Left kidney (tissue), 8 donors: ENCODE measurements around the gene PLD2. TPM values are rescaled to one million over a fixed set of nuclear protein-coding genes. Genes with fewer than 3 reads are reported as not detected.

Experiments
- DNase-seq: peaks from one replicate; pipeline ENCODE4 v3.0.0-alpha.2; 2013
- long read RNA-seq, 8 donors: transcript quantifications; one replicate each; lab custom pipeline, GENCODE V29; 2026
- polyA plus RNA-seq: library from polyadenylated mRNA; unstranded; fragments of 120-200 nt; gene quantifications from one replicate; pipeline ENCODE4 v1.2.1, GENCODE V29; 2013; ENCODE audit not compliant: insufficient read length

PLD2 gene, protein sequence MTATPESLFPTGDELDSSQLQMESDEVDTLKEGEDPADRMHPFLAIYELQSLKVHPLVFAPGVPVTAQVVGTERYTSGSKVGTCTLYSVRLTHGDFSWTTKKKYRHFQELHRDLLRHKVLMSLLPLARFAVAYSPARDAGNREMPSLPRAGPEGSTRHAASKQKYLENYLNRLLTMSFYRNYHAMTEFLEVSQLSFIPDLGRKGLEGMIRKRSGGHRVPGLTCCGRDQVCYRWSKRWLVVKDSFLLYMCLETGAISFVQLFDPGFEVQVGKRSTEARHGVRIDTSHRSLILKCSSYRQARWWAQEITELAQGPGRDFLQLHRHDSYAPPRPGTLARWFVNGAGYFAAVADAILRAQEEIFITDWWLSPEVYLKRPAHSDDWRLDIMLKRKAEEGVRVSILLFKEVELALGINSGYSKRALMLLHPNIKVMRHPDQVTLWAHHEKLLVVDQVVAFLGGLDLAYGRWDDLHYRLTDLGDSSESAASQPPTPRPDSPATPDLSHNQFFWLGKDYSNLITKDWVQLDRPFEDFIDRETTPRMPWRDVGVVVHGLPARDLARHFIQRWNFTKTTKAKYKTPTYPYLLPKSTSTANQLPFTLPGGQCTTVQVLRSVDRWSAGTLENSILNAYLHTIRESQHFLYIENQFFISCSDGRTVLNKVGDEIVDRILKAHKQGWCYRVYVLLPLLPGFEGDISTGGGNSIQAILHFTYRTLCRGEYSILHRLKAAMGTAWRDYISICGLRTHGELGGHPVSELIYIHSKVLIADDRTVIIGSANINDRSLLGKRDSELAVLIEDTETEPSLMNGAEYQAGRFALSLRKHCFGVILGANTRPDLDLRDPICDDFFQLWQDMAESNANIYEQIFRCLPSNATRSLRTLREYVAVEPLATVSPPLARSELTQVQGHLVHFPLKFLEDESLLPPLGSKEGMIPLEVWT
- polyA plus RNA-seq, result 44.5 TPM
- long read RNA-seq, donor 1, partial matches to known transcripts, result 0 of 5 reads
- long read RNA-seq, donor 1, other reads (novel, unspliced or antisense), result 0 of 5 reads
- long read RNA-seq, donor 2, partial matches to known transcripts, result 0 of 3 reads
- long read RNA-seq, donor 2, other reads (novel, unspliced or antisense), result 0 of 3 reads
- long read RNA-seq, donor 3, partial matches to known transcripts, result 0 of 5 reads
- long read RNA-seq, donor 3, other reads (novel, unspliced or antisense), result 0 of 5 reads
- long read RNA-seq, donor 4, result 0 reads
- long read RNA-seq, donor 5, partial matches to known transcripts, result 0 of 4 reads
- long read RNA-seq, donor 5, other reads (novel, unspliced or antisense), result 0 of 4 reads
- long read RNA-seq, donor 6, partial matches to known transcripts, result 0 of 3 reads
- long read RNA-seq, donor 6, other reads (novel, unspliced or antisense), result 0 of 3 reads
- long read RNA-seq, donor 7, partial matches to known transcripts, result 0 of 8 reads
- long read RNA-seq, donor 7, other reads (novel, unspliced or antisense), result 0 of 8 reads
- long read RNA-seq, donor 8, result 0 reads

DNA sequence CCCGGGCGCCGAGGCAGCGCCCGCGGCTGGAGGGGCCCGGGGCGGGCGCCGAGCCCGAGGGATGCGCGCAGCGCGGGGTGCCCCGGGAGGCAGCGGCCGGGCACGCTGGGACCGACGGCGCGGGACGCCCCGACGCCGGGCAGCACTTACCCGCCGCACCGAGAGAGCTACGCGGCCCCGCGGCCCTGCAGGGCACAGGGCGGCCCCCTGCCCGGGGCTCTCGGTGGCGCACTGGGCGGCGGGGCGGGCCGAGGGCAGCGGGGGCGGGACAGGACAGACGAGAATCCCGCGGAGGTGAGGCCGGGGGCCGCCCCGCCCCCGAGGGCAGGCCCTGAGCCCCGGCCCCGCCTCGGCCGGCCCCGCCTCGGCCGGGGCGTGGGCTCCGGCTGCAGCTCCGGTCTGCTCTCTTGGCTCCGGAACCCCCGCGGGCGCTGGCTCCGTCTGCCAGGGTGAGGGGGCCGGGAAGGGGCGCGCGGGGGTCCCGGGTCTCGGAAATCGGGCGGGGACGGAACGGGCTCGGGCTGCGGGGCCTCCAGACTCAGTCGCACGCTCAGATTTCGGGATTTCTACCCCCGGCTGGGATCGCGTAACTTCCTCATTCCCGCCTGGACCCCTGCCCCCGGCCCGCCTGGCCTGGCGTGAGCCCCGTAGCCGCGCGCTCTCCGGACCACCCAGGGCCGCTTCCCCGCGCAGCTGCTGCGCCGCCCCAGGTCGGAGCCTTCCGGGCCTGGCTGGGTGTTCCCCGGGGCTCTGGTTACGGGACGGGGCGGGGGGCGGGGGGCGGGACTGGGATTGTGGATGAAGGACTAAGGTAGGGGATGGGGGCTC, at the start of gene PLD2:
Gene PLD2, plus strand, starts transcription at position 376 of the 828 bp plus-strand sequence. CDS start 621 bp downstream, outside the sequence.
- DNase-seq, result peak; percentile 83

DNA sequence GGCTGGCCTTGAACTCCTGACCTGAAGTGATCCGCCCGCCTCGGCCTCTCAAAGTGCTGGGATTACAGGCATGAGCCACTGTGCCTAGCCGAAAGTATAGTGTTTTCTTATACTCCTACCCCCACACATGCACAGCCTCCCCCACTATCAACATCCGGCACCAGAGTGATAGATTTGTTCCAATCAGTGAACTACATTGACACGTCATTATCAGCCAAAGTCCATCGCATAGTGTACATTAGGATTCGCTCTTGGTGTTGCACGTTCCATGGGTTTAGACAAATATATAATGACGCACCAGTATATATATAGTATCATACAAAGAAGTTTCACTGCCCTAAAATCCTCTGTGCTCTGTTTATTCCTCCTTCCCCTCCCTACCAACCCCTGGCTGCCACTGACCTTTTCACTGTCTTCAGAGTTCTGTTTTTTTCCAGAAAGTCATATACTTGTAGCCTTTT, 47.1 kb upstream of the PLD2 start:
- DNase-seq, result no peak

DNA sequence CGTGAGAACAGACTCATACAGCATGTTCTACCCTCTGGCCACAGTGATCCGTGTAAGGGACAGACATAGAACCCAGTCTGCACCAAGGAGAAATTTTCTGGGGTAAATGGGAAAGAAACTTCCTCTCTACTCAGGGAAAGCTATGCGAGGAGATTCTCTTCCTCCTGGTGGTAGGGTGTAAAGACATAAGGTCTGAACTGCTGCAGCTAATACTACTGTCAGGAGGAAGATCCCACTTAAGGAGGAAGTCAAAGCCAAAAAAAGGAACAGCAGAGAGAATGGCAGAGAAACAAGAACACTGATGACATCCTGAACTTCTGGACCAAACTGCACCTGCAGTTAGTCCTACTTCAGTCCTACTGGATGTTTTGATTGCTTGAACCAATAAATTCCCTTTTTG, 42.4 kb upstream of the PLD2 start:
- no peak for DNase-seq

DNA sequence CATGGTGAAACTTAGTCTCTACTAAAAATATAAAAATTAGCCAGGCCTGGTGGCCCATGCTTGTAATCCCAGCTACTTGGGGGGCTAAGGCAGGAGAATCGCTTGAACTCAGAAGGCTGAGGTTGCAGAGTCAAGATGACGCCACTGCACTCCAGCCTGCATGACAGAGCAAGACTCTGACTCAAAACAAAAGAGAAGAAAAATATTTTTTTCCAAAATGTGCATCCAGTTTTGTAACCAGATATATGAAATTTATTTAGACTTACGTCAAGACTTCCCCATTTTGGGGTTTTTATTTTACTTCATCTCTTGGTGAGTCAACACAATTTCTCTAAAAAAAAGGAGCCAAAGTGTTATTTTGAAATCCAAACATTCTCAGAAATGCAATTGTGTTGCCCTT, 40.8 kb upstream of the PLD2 start:
- DNase-seq, result no peak

DNA sequence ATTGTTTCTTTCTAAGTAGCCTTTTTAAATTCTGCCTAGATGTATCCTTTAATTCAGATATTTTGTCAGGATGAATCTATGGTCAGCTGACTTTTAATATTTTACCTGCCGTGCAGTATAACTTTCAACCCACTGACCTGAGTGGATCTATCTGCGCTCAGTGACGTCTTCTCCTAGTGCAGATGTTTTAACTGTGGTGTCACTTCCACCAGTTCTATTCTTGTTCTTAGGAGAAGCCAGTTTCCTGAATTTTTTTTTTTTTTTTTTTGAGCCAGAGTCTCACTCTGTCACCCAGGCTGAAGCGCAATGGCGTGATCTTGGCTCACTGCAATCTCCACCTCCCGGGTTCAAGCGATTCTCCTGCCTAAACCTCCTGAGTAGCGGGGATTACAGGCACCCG, 40.2 kb upstream of the PLD2 start:
- no peak for DNase-seq

DNA sequence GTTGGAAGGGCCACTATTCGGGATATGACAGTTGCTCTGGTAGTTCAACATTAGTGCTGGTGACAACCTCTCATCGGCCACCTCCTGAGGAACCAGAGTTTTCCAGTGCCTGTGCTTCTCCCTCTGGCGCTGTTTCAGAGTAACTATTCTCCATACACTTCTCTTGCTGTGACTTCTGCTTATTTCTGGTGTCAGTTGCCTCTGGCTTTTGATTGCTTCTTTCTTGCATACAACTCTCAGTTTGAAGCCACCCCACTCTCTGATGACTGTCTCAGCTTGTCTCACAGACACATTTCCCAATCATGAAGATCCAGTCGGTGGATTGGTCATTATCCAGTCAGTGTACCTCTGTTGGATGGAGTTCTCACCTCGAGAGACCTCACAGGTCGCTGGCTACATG, 38.7 kb upstream of the PLD2 start:
- no peak for DNase-seq

DNA sequence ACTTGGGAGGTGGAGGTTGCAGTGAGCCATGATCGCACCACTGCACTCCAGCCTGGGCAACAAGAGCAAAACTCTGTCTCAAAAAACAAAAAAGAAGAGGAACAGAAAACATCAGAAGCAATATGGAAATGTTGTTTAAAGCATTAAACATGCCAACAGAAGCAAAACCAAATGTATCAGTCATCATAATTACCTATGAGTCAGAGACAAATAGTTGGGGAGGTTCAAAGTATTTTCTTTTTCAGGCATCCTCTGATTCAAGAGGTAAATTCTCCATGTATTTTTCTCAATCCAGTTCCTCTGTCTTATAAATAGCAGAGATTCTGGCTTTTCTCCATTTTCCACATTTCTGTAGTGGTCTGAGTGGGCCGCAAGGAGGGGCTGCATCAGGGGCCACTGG, 37.3 kb upstream of the PLD2 start:
- DNase-seq, result no peak

DNA sequence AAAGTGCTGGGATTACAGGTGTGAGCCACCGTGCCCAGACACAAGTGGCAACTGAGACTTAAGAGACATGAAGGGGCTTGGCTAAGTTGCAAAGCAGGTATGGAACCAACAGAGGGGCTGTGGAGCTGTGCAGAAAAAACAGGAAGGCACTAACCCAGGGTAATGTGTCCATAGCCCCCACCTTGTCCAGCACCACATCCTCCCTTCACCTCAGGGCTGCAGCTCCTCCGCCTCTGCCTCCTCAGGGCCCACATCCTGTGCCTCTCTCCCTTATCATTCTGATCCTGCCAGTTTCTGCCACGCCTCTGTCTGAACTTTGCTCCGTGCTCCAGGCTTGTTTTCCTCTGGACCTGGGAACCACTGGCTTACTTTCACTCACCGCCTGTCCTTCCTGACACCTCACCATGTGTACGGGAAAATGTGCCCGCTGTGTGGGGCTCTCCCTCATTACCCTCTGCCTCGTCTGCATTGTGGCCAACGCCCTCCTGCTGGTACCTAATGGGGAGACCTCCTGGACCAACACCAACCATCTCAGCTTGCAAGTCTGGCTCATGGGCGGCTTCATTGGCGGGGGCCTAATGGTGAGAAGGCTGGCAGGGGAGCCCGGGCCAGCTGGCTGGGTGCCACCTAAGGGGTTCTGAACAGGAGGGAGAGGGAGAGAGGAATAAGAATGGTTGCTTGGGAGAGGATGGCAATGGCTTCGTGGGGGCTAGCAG, 35.3 kb upstream of the PLD2 start, which contains the start of gene TM4SF5:
Gene TM4SF5, plus strand, starts transcription at position 368 of the 716 bp plus-strand sequence. Its CDS starts 37 bp downstream, at position 405.
- no peak for DNase-seq

DNA sequence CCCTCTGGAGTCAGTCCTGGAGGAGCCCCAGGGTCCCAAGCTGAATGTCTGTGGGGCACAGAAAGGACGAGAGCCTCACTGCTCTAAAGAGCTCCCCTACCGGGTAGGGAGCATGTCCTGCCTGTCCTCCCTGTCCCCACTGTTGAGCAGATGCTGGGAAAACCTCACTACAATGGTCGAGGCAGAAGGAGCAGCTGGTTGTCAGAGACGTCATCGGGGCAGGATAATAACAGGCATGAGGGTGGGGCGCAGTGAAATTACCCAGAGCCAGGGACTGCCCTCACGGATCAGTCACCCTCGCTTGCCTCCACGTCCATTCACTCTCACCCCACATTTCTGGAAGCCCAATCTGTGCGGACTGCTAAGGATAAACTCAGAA, 34.7 kb upstream of the PLD2 start:
- no peak for DNase-seq

DNA sequence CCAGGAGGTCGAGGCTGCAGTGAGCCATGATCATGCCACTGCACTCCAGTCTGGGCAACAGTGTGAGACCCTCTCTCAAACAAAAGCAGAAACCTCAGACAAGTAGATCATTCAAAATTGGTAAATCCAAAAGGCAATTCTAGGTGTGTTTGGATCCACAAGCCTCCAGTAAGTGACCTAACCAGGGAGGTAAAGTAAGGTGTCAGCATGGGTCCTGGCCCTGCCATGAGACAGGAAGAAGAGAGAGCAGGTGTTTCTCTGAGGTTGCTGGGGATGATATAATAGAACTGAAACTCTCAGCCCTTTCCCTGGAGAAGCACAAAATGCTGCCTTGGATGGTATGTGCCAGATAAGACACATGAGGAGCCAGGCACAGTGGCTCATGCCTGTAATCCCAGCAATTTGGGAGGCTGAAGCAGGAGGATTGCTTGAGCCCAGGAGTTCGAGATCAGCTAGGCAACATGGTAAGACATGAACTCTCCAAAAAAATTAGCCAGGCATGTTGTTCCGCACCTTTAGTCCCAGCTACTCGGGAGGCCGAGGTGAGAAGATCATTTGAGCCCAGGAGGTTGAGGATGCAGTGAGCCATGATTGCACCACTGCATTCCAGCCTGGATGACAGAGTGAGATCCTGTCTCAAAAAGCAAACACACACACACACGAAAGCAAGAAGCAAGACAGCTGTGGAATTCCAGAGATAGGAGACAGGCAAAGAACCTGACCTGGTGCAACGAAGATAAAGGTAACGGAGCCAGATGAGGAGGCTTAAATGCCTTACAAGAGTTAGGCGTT, 28.8 kb upstream of the PLD2 start:
- no peak for DNase-seq

DNA sequence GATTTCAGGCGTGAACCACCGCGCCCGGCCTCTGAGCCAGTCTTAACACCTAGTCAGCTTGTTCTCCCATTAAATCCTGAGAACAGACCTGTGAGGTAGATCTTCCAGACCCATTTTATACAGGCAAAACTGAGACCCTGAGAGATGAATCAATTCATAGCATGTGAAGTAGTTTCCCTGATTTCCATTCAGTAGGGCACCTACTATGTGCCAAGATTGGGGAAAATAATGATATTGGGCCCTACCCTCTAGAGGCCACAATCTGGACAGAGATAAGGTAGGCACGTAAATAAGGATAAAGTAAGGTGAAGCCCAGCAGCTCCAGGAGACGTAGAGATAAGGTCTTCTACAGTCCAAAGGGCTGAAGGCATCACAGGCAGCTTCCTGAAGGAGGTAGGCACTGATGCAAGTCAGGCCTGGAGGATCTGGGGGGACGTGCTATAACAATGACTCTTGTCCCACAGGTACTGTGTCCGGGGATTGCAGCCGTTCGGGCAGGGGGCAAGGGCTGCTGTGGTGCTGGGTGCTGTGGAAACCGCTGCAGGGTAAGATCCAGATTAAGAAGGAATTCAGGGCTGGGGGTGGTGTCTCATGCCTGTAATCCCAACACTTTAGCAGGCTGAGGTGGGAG, 26.5 kb upstream of the PLD2 start:
- DNase-seq, result no peak

DNA sequence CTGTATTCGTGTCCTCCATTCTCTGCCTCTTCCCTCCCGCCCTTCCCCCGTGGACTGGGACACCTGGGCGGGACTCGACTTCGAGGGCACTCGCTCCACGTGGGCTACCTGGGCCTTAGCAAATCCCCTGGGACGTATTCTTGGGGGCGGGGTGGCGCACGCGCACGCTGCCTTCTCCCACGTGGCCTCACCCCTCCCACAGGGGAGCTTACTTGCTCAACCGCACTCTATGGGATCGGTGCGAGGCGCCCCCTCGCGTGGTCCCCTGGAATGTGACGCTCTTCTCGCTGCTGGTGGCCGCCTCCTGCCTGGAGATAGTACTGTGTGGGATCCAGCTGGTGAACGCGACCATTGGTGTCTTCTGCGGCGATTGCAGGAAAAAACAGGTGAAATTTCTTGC, 24.3 kb upstream of the PLD2 start:
- no peak for DNase-seq

DNA sequence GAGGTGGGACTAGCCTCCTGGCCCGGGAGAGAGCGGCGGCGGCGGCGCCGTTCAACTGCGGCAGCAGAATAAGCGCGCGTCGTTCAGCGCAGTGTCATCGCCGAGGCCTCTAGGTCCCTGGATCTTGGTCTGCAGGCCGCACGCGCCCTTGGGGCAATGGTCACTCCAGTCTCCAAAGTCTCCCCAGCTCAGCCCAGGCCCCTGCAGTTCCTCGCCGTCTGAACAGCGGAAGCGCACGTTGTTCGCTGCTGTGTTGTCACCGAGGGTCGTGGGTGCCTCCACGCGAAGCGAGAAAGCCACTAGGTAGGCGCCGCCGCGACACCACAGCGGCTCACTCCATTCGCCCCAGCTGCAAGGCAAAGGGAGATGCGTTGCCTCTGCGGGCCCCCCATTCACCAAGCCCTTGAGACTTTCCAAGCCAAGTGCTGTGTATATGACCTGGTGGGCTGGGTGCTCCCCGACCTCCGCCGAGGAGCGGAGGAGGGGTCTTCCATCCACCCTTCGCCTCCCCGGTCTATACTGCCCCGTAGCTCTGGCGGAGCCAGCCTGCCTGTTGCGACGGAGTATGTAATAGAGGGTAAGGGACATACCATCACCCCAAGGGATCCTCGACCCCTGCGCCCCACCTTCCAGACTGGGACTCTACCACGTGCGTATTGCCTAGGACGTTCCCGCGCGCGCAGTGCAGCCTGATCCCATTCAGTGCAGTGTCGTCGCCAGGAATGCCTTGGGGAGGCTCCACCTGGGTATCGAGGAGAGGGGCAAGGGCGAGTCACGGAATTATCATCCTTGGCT, 21.4 kb upstream of the PLD2 start:
- DNase-seq, result no peak

DNA sequence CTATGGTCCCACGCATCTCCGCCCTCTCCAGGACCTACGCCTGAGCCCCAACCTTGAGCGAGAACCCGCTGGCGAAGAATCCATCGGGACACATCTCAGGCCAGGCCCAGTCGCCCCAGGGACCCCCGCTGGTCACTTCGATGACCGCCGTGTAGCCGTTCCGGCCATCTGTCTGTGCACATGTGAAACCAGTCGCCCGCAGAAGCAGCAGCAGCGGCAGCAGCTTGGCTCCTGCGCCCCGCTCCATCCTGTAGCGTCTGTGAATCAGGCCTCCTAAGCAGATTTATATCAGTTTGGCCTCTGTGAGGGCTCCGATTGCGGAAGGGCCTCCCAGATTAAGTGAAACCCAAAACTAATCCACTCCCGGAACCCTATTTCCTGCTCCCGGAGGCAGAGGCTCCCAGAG, 20.8 kb upstream of the PLD2 start, which contains the start of gene VMO1:
Gene VMO1, minus strand, starts transcription at position 259 of the 406 bp plus-strand sequence. Its CDS starts 12 bp downstream, at position 247.
- no peak for DNase-seq

DNA sequence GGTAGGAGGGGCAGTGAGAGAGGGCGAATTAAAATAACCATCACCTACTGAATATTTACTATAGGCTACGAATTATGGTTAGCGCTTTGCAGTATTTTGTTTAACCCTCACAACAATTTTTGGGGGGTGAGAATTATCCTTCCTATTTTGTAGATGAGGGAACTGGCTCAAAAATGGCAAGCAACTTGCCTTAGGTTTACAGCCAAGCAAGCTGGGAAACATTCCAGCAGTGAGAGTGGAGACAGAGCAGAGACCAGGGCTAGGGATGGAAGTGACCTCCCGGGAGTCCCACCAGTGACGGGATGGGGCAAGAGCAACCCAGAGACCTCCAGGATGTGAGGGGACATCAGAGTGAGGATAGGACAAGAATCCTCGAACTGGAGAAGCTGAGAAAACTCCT, 20.4 kb upstream of the PLD2 start:
- no peak for DNase-seq

DNA sequence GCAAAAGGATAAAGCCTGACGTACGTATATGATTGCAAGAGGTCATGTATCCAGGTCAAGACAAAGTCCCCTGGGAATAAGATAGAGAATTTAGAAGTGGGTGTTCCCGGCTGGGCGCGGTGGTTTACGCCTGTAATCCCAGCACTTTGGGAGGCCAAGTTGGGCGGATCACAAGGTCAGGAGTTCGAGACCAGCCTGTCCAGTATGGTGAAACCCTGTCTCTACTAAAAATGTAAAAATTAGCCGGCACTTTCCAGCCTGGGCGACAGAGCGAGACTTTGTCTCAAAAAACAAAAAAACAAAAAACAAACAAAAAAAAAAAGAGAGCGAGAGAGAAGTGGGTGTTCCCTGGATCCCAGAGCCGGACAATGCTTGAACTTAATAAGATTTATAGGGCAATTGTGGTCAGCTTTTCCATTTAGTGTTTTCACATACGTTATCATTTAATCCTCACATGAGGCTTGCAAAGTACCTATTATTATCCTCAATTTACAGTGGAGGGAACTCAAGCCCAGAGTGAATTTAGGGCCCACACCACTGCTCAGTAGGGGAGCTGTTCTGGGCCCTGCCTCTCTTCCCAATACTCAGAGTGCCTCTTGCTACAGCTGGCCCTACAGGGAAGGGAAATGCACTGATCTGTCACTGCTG, 18.7 kb upstream of the PLD2 start:
- DNase-seq, result no peak
